Skeletal muscle satellite cell (primary cell): ENCODE measurements around the gene TMPRSS13.
"Not testable (repeated sequence)": the region's sequence is repeated elsewhere in the genome, so short reads cannot be mapped to it uniquely, and the experiment has no call there.

ENCODE experiments used
- H3K27me3 ChIP-seq: 2 replicates; pipeline ENCODE4 v1.7.0; 2013; ENCODE audit warnings: low read length; ENCODE audit not compliant: control insufficient read depth, insufficient read depth
- H3K36me3 ChIP-seq: 2 replicates; pipeline ENCODE4 v1.7.0; 2013; ENCODE audit warnings: mild to moderate bottlenecking, control low read depth, low read length; ENCODE audit not compliant: insufficient read depth
- H3K4me1 ChIP-seq: 2 replicates; pipeline ENCODE4 v1.7.0; 2013; ENCODE audit warnings: low read length; ENCODE audit not compliant: control insufficient read depth, insufficient read depth
- H3K4me2 ChIP-seq: 2 replicates; pipeline ENCODE4 v1.7.0; 2013; ENCODE audit warnings: mild to moderate bottlenecking, low read length
- H3K4me3 ChIP-seq: 2 replicates; pipeline ENCODE4 v1.7.0; 2013; ENCODE audit warnings: low read length
- H3K9ac ChIP-seq: 2 replicates; pipeline ENCODE4 v1.7.0; 2013; ENCODE audit warnings: mild to moderate bottlenecking, low read depth, low read length, moderate library complexity
- H3K9me3 ChIP-seq: replicated peaks from 2 replicates; pipeline ENCODE4 v1.7.0; 2013; ENCODE audit warnings: mild to moderate bottlenecking, control low read depth, low read length

TMPRSS13 gene

DNA sequence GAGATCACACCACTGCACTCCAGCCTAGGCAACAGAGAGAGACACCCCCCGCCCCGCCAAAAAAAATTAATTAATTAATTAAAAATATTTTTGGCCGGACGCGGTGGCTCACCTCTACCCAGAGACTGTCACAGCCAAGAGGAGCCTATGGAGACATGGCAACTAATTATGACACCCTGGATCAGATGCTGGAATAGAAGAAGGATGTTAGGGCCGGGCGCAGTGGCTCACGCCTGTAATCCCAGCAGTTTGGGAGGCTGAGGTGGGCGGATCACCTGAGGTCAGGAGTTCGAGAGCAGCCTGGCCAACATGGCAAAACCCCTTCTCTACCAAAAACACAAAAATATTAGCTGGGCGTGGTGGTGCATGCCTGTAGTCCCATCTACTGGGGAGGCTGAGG is 19.3 kb upstream of the TMPRSS13 start:
- not testable (repeated sequence) for H3K4me1 ChIP-seq, H3K9ac ChIP-seq, H3K4me2 ChIP-seq

DNA sequence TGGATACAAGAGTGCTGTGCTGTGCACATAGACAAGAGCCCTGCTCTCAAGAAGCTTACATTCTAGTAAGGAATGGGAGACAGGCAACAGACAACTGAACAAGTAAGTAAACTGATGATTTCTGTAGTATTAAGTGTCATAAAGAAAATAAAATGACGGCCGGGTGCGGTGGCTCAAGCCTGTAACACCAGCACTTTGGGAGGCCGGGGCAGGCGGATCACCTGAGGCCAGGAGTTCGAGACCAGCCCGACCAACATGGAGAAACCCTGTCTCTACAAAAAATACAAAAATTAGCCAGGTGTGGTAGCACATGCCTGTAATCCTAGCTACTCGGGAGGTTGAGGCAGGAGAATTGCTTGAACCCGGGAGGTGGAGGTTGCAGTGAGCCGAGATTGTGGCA is 18.5 kb upstream of the TMPRSS13 start:
- not testable (repeated sequence) for H3K36me3 ChIP-seq, H3K4me2 ChIP-seq, H3K9me3 ChIP-seq, H3K4me1 ChIP-seq, H3K4me3 ChIP-seq, H3K9ac ChIP-seq
- H3K27me3 ChIP-seq, result peaks cover 42% of the 10 kb centered on the region

More for the DNA sequence above, 19.3 kb upstream of the TMPRSS13 start:
- not testable (repeated sequence) for H3K9me3 ChIP-seq, H3K4me3 ChIP-seq, H3K36me3 ChIP-seq
- H3K27me3 ChIP-seq, result peaks cover 38% of the 10 kb centered on the region

DNA sequence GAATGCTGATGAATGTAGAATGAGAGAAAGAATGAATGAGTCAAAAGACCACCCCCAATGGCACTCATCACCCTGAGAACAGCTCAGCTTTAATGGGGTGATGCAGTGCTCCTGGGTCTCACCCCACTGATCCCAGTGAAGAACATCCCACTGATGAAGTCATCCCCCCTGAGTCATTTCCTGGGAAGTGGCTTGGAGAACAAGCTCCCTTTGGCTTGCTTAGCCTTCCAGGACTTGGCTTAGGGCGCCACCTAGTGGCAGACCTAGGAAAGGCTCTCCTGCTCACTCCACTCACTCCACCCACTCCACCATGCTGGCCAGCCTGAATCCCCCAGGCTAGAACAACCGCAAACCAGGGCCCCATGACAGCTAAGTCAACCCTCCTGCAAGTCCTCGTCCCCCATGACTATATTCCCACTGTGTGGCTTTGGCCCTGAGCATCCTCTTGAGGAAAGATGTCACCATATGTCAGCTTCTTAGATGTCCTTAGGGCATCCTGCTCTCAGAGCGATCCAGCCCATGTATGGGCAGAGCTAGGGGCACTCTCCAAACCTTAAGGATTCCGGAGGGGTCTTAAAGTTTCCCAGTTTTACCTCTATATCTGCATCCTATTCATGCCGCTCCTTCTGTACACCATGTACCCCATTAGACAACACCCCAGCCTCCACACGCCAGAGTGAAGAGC is 17.8 kb upstream of the TMPRSS13 start:
- peaks cover 46% of the 10 kb centered on the region for H3K27me3 ChIP-seq
- H3K9me3 ChIP-seq, result no peaks in the 10 kb centered on the region
- H3K36me3 ChIP-seq, result no peaks in the 10 kb centered on the region
- H3K4me3 ChIP-seq, result no peak overlapping the region
- peaks cover 4% of the 10 kb centered on the region for H3K4me1 ChIP-seq
- no peak overlapping the region for H3K4me2 ChIP-seq
- no peak overlapping the region for H3K9ac ChIP-seq

DNA sequence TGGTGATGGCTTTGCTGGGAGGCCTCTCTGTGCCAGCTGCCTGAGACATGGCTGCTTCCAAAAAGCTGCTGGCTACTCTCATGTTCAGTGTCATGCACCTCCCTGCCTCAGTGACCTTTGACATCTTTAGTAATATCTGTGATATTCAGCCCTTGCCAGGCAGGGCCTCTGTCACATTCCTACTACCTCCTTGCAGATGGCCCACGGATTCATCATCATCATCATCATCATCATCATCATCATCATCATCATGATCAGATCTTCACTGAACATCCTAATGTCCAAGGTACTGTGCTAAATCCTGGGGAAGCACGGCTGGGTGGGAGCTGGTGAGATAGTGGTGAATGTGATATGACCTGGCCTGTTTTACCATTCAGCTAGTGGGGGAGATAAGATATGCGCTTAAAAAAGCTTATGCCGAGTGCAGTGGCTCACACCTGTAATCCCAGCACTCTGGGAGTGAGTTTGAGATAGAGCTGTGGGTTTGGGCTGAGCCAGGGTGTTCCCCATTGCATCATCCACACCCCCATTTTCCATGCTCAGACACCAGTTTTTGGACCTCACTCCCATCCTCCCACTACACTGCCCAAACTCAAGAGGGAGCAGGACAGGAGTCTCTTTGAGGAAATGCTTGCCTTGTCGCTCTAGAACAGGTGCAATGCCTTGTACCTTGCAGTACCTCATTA is 17.1 kb upstream of the TMPRSS13 start:
- Histone ChIP-seq H3K27me3 (peaks cover 46% of the 10 kb centered on the region), H3K4me2 (no peak overlapping the region), H3K36me3 (no peaks in the 10 kb centered on the region), H3K4me3 (no peak overlapping the region), H3K4me1 (peaks cover 4% of the 10 kb centered on the region), H3K9ac (no peak overlapping the region), H3K9me3 (no peaks in the 10 kb centered on the region)

DNA sequence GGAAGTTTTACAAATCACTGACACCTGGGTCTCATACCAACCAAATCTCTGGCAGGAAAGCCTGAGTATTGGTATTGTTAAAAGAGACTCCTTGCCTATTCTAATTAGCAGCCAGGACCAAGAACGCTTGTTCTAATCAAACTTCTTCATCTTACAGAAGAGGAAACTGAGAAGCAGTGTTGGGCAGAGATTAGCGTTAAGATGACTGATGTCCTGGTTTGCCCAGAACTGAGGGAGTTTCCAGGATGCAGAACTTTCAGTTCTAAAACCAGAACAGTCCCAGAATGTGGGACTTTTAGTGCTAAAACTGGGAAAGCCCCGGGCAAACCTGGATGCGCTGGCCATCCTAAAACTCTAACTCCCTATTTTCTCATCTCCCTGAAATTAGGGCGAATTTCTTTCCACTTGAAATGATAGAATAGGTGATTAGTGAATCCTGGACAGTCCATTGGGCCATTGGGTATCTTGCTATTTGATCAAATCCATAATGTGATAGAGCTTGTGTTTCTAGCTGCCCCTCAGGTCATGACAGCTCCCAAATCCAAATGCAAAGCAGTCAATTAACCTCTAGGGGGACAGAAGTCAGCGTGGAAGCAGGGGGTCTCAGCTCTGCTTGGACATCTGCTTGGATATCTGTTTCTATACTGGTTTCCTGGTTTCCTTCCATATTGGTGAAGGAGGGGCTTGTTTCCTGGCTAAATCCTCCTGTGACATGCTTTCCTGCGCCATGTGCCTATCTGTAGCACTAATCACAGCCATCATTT is 16.0 kb upstream of the TMPRSS13 start:
- H3K27me3 ChIP-seq, result peaks cover 35% of the 10 kb centered on the region
- peaks cover 4% of the 10 kb centered on the region for H3K4me1 ChIP-seq
- no peaks in the 10 kb centered on the region for H3K36me3 ChIP-seq
- H3K4me2 ChIP-seq, result no peak overlapping the region
- no peaks in the 10 kb centered on the region for H3K9me3 ChIP-seq
- no peak overlapping the region for H3K4me3 ChIP-seq
- H3K9ac ChIP-seq, result no peak overlapping the region

DNA sequence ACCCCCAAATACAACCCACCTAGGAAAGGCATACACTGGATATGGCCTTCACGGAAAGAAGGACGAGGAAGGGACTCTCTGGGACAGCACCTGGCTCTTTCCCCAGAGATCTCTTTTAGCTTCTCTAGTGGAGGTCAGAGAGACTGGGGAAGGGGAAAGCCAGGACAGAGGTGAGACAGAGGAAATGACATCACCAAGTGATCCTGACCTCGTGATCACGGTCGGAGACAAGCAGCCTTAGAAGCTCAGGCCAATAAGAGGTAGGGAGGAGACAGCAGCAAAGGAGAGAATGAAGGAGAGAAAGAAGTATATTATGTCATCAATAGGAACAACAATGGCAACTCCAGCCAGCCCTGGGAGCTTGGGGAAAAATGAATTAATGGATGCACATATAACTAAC is 15.4 kb upstream of the TMPRSS13 start:
- Histone ChIP-seq H3K36me3 (no peaks in the 10 kb centered on the region), H3K4me1 (peaks cover 4% of the 10 kb centered on the region), H3K4me3 (no peak overlapping the region), H3K27me3 (peaks cover 31% of the 10 kb centered on the region), H3K9ac (no peak overlapping the region), H3K4me2 (no peak overlapping the region), H3K9me3 (no peaks in the 10 kb centered on the region)

DNA sequence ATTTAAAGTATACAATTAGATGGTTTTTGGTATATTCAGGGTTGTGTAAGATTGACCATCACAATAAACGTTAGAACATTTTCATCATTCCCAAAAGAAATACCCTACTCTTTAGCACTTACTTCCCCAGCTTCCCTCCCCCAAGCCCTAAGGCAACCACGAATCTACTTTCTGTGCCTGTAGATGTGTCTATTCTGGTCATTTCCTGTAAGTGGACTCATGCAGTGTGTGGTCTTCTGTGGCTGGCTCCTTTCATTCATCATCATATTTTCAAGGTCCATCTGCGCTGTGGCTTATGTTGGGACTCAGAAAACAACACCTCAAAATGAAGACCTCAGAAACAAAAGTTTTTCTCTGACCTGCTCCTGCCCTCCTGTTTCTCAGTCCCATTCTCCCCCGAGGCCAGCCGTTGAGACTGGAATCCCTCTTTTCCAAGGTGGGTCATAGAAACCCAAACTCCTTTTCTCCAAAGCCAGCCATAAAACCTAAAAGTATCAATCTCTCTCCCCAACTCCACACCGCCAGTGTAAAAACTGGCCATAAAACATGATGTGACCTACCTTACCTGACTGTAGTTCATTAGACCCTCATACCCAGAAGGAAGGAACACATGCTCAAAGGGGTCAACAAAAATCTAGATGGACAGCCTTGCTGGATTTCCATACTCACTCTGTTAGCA is 12.9 kb upstream of the TMPRSS13 start:
- Histone ChIP-seq H3K4me3 (no peak overlapping the region), H3K4me1 (peaks cover 4% of the 10 kb centered on the region), H3K4me2 (no peak overlapping the region), H3K36me3 (no peaks in the 10 kb centered on the region), H3K27me3 (peaks cover 28% of the 10 kb centered on the region), H3K9ac (no peak overlapping the region), H3K9me3 (no peaks in the 10 kb centered on the region)

DNA sequence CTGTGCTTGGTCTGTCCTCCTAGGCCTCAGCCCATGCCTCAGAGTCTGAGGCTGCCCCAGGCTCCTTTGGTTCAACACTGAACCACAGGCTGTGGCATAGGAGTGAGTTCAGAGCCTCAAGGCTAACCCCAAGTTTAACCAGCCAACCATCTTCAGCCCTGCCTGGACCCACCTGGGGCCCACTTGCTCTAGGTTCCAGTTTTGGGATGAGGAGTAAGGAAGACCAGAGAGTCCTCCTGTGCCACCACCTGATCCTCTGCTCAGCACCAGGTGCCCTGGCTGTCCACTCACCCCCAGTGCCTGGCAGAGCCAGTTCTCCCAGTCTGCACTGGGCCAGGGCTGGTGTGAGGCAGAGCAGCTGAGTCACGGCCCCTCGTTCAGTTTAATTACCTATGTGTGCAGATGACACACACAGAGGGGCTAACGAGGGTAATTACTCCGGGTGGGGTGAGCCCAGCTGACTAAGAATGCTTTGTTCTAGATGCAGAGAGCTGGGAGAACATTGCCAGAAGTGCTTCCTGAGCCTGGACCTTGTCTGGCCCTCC is 12.0 kb upstream of the TMPRSS13 start:
- Histone ChIP-seq H3K4me3 (no peak overlapping the region), H3K9ac (no peak overlapping the region), H3K27me3 (peaks cover 28% of the 10 kb centered on the region), H3K36me3 (no peaks in the 10 kb centered on the region), H3K4me2 (no peak overlapping the region), H3K4me1 (no peaks in the 10 kb centered on the region), H3K9me3 (no peaks in the 10 kb centered on the region)

DNA sequence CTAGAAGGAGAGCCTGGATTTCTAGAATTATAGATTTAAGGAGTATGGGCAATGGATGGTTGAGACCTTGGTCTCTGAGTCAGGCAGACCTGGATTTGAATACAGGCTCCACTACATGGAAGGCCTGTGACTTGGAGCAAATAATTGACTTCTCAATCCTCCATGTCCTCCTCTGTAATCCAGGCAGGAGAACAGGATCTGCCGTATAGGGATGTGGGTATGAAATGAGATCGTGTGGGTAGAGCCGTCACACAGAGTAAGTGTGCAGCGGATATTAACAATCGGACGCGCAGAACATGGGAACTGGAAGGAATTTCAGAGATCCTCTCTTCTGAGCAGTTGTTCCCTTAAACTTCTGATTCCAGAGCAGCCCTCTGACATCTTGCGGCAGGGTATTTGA is 11.5 kb upstream of the TMPRSS13 start:
- H3K27me3 ChIP-seq, result peaks cover 25% of the 10 kb centered on the region
- no peak overlapping the region for H3K9ac ChIP-seq
- H3K4me1 ChIP-seq, result no peaks in the 10 kb centered on the region
- H3K36me3 ChIP-seq, result no peaks in the 10 kb centered on the region
- no peak overlapping the region for H3K4me3 ChIP-seq
- H3K4me2 ChIP-seq, result no peak overlapping the region
- no peaks in the 10 kb centered on the region for H3K9me3 ChIP-seq

DNA sequence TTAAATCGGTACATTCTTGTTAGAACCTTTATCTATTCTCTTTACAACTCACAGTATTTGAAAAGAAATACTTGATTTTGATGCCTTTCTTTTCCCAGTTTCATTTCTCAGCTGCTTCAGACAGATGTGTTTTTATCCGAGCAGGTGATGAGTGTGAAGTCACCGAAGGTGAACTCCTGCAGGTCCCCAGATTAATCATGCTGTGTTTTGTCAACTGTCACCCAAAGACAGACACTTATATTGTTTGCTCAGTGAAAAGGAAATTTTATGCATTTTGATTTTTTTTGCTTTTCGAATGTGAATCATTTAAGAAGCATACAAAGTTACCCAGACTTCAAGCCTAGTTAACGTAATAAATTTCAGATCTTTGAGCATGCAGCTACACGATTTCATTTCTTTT is 7.8 kb upstream of the TMPRSS13 start:
- no peaks in the 10 kb centered on the region for H3K4me1 ChIP-seq
- H3K27me3 ChIP-seq, result peaks cover 15% of the 10 kb centered on the region
- no peak overlapping the region for H3K4me2 ChIP-seq
- H3K9ac ChIP-seq, result no peak overlapping the region
- H3K36me3 ChIP-seq, result no peaks in the 10 kb centered on the region
- H3K9me3 ChIP-seq, result no peaks in the 10 kb centered on the region
- no peak overlapping the region for H3K4me3 ChIP-seq
